GM21619 (cell line): ENCODE measurements around the gene CAPN10.

ENCODE experiments used
- ATAC-seq: cut with Tn5 transposase; IDR thresholded peaks from one replicate; pipeline ENCODE4 v1.9.1; 2021; ENCODE audit not compliant: unreplicated experiment

CAPN10 gene

DNA sequence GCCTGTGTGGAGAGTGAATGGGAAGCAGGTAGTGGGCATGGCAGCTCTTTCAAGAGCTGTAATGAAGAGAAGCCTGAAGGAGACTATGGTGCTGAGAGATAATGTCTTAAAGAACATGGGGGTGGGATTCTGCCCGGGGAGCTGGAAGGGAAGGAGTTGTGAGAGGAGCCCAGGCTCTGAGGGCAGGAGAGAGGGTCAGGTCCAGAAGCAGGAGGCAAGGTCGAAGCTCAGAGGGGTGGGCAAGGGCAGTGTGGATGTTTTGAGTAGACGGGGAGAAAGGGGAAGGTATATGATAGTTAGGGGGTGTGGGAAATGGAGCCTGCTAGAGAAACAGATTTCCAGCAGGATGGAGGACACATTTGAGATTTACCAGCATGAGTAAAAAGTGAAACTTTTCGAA, 2.1 kb downstream of the CAPN10 start:
- no peak for ATAC-seq

DNA sequence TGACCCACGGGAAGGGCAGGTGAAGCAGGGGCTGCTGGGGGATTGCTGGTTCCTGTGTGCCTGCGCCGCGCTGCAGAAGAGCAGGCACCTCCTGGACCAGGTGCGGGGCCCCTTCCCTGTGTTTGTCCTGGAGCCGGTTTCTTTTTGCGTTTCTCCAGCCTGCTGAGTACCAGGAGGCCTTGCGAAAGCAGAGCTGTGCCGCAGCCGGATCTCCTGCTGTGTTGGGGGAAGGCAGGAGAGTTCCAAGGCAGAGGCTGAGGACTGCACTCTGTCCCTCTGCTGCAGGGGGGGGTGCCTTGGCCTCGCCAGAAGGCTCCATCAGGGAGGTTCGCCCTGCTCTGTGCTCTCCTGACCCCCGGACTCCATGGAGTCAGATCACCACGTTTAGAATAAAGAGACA, 2.8 kb downstream of the CAPN10 start:
- ATAC-seq = no peak

DNA sequence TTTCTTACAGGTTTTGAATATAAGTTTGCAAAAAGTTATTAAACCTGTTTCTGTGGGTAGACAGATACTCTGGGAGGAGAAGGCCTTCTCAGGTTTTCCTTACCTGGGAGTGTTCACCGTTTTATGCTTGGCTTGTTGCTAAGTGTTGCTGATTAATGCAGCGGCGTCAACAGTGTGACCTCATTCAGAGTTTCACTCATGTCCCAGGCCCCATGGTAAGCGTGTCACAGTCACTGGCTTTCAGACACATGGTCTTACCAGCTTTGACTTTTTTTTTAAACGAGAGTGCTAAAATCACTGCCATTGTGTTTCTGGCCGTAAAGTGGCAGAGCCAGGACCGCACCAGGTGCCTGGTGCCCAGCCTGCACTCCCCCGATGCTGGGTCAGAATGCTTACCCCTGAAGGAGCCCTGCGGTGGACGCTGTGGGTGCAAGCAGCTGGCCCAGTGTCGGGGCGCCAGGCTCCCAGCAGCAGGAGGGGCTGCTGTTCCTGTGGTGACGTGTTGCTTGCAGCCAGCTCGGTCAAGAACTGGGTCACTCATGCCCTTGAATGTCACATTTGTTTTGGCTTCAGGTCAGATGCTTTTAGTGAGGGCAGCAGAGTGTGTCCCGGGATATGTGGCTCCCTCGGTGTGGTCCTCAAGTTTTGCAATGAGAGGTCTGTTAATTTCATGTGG, 3.5 kb downstream of the CAPN10 start:
- ATAC-seq = no peak

DNA sequence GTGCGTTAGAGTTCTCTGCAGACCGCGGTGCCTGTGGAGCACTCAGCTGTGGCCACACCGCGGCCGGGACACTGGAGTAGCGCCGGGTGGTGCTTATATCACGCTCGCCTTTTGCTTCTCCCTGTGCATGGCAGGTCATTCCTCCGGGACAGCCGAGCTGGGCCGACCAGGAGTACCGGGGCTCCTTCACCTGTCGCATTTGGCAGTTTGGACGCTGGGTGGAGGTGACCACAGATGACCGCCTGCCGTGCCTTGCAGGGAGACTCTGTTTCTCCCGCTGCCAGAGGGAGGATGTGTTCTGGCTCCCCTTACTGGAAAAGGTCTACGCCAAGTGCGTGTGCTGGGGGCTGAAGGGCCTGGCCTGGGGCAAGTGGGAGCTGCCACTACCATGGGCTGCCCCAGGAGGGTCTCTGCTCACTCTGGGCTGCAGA, 4.2 kb downstream of the CAPN10 start:
- no peak for ATAC-seq

DNA sequence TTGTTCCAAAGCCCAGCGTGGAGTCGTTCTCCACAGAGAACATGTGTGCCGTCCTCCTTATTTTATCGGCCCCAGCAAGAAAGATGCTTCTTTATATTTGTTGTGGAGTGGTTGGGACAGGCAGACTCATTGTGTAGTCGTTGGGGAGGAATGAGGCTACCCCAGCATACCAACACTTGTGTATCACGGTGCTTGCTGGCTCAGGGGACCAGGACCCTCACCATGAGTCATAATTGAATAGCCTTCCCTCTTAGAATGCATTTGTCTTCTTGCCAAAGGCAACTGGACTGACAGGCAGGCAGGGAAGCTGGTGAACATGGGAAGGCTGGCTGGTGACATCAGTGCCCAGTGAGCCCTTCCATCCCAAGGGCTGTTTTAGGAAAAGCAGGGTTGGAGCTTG, 4.7 kb downstream of the CAPN10 start:
- no peak for ATAC-seq

DNA sequence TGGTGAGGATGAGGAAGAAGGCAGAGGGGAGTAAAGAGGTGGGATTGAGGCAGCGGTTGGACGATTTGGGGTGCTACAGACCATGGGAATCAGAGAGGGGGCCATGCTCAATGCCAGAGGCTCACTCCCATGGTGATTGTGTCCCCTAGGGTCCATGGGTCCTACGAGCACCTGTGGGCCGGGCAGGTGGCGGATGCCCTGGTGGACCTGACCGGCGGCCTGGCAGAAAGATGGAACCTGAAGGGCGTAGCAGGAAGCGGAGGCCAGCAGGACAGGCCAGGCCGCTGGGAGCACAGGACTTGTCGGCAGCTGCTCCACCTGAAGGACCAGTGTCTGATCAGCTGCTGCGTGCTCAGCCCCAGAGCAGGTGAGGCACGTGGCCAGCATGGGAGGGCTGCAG, 5.2 kb downstream of the CAPN10 start:
- no peak for ATAC-seq

DNA sequence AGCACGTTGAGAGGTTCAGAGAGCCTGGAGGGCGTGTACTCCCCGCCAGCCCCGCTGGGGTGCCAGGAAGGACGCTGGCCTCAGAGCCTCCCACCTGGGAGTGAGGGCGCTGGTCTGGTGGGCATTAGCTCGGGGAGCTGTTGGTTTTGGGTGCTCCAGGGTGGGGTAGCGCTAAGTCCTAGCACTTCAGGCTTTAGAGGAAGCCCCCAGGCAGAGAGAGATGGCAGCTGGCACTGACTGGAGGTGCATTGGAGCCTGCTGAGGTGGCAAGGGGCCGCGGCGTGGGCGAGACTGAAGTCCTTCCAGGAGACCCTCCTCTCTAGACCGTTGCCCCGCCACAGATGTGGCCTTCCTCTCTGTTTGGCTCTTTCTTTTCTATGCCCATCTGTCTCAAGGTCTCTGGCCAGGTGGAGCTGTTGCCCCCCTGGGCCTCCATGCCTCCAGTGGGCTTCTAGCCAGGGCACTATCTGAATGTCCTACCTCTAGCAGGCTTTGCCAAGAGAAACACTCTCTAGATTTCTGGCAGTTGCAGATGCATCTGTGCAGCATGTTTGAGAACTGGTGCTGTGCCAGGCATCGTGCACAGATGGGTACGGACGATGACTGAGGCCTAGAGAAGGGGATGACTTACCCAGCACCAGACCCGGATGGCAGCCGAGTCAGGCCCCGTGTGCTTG, 6.6 kb downstream of the CAPN10 start:
- no peak for ATAC-seq

DNA sequence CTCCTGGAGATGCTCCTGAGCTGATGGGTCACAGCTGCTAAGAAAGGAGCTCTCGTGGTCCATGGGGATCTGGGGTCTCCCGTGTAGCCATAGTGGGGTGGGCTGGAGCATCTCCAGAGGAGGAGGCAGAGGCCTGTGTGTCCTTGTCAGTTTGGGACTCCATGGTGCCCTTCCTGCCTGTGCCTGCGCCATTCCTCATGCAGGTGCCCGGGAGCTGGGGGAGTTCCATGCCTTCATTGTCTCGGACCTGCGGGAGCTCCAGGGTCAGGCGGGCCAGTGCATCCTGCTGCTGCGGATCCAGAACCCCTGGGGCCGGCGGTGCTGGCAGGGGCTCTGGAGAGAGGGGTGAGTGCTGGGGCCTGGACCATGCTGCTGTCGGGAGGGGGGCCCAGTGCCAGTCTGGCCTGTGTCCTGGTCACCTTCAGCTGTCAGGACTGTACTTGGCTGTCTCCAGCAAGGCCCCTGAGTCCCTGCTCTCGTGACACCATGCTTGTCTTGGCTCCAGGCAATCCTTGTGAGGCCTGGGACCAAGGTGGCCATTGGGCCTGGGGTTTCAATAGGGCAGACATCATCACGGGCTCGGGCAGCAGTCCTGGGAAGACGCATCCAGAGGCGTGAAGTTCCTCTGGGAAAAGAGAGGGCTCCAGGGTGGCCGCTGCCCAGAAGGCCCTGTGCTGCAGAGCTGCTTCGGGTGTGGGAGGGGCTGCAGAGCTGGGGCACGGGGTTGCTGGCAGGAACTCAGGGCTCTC, 7.3 kb downstream of the CAPN10 start:
- ATAC-seq = no peak

DNA sequence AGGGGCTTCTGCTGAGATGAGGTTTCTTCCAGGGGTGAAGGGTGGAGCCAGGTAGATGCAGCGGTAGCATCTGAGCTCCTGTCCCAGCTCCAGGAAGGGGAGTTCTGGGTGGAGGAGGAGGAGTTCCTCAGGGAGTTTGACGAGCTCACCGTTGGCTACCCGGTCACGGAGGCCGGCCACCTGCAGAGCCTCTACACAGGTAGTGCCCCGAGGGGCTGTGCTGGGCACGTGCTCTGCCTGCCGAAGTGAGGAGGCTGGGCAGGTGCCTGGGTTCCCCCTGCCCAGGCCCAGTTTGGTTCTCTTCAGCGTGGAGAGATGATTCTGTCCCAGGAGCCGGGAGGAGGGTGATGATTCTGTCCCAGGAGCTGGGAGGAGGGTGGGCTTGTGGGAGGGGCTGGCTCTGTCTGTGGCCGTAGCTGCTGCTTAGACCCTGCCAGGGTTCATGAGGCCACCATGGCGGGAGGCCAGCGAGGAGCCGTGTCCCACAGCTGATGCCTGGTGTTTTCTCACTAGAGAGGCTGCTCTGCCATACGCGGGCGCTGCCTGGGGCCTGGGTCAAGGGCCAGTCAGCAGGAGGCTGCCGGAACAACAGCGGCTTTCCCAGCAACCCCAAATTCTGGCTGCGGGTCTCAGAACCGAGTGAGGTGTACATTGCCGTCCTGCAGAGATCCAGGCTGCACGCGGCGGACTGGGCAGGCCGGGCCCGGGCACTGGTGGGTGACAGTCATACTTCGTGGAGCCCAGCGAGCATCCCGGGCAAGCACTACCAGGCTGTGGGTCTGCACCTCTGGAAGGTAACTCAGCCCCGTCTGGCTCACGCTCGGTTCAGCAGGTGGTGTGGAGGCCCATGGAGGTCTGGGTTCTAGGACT, 8.2 kb downstream of the CAPN10 start:
- no peak for ATAC-seq

DNA sequence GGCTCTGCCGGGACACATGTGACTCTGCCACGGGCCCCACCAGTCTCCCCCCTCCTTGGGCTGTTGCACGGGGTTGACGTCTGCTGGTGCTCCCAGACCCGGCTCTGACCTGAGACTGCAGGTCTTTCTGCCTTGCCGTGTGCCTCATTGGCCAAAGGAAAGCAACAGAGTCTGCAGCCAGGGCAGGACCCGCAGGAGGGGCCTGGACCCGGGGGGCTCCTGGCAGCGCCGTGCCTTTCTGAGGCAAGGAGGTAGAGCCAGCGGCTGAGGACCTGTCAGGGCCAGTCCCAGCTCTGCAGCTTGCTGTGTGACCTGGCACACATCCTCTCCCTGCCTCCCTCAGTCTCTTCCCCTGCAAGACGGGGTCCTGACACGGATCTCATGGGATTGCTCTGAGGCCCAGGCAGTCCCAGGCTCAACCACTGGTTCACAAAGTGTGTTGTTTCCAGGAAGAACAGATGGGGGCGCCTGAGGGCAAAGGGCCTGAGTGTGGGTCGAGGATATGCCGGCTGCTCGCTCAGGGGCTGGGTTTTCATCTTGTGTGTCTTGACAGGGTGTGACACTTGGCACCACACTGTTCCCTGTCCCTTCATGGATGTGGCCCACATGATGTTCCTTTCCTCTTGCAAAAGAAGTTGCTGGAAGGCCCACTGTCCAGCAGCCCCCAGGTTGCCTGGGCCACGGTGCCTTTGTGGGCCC, 9.0 kb downstream of the CAPN10 start:
- ATAC-seq = no peak

DNA sequence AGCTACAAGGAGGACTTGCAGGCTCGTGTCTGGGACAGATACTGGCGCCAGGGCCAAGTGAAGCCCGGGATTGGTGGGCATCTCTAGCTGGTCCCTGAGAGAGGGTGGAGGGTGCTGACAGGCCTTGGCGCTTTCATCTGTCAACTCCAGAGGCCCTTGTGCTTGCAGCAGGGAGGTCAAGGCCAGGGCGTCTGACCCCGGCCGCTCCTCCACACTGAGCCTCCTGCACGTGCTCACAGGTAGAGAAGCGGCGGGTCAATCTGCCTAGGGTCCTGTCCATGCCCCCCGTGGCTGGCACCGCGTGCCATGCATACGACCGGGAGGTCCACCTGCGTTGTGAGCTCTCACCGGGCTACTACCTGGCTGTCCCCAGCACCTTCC, 9.5 kb downstream of the CAPN10 start:
- no peak for ATAC-seq

DNA sequence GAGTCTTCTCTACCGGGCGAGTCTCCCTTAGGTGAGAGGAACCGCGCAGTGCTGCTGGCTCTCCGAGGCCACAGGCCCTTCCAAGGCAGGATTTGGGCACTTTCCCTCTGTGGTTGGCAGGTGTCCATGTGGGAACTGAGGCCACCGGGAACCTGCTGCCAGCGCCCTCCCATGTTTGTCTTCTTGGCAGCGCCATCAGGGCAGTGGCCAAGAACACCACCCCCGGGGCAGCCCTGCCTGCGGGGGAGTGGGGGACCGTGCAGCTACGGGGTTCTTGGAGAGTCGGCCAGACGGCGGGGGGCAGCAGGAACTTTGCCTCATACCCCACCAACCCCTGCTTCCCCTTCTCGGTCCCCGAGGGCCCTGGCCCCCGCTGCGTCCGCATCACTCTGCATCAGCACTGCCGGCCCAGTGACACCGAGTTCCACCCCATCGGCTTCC, 10.0 kb downstream of the CAPN10 start:
- ATAC-seq = no peak

DNA sequence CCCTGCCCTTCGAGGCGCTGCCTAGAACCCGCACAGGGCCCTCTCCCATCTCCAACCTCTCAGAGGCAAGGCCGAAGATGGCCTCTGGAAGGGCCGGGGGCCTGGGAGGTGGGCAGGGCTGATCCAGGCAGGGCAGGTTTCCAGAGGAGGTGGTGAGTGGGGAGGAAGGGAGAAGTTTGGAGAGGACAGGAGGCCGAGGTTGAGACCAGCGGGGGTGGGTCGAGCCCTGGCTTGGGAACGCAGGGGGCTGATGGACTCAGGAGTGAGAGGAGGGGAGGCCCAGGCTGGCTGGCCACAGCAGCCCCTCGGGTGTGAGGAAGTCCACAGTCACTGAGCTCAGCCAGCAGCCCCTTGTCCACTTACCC, 10.5 kb downstream of the CAPN10 start:
- no peak for ATAC-seq

DNA sequence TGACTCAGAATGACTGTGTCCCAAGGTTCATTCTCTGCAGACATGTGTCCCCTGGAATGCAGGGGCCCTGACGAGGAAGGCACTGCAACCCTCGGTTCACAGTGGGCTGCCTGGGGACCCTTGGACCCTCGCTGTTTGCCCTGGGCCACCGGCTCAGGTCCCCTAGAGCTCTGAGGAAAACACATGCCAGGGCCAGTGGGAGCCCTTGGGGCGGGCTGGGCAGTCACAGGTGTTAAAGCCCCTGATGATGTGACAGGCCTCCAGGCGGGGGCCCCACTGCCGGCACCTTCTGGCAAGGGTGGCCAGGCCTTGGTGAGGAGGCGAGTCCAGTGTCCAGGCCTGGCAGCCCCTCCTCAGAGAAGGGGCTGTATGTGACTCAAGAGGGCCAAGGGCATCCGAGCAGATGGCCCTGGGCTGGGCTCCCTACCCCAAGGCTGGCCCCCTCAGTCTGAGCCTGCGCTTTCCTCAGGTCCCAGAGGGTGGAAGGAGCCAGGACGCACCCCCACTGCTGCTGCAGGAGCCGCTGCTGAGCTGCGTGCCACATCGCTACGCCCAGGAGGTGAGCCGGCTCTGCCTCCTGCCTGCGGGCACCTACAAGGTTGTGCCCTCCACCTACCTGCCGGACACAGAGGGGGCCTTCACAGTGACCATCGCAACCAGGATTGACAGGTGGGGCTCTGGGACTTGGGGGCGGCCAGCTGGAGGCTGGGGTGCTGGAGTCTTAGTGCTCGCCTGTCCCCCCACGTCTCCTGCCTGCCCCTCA, 11.1 kb downstream of the CAPN10 start:
- ATAC-seq = no peak

DNA sequence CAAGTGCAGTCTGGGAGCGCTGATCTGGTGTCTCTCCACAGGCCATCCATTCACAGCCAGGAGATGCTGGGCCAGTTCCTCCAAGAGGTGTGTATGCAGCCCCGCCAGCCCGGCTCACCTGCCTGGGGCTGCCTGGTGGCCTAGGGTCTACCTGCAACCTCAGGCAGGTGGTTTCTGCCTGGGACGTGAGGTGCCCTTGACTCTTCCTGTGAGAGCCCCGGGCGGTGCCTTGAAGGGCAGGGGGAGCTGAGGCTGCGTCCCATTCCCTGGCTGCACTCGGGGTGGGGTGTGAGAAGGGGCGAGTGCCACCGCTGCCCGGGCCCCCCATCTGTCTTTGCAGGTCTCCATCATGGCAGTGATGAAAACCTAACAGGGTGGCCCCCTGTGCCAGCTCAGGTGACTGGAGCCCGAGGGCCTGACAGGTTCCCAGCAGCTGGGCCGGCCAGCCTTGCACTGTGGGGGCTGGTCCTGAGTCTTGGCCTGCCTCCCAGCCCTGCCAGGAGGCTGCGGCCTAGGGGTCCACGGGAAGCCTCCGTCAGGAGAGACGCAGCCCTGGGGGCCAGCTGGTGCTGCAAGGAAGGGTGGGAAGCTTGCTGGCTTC, 11.9 kb downstream of the CAPN10 start:
- ATAC-seq = no peak

DNA sequence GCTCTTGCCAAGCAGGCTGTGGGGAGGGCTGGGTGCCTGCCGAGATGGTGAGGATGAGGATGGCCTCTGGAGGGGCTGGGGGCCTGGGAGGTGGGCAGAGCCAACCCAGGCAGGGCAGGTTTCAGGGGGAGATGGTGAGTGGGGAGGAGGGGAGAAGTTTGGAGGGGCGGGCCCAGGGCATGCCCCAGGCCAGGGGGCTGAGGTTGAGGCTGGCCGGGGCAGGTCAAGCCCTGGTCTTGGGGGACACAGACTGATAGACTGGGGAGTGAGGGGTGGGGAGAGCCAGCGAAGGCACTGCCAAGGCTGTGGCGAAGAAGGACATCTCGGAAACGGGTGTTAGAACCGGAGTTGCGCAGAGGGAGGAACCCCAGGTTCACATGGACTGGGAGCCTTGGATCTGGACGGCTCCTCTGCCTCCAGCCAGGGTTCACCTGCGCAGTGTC, 12.6 kb downstream of the CAPN10 start:
- no peak for ATAC-seq

DNA sequence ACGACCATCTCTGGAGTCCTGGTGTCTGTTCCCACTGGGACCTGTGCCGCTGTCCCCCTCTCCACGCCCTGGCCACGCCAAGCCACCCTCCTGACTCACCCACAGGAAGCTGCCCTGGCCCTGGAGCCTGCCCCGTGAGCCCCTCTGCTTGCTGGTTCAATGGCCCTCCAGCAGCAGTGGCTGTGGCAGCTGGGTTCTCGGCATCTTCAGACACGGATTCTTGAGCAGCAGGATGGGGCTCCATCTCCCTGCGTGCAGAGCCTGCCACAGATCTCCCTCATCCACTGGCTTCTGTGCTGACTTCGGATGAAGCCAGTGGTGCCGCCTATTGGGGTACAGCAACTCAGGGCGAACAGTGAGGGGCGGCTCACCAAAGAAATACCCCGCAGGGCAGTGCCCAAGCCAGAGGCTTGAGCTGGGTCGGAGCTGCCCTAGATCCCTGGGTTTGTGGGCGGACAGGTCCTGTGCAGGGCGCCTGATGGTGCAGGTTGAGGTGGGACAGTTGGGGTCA, 14.0 kb downstream of the CAPN10 start:
- ATAC-seq = no peak

DNA sequence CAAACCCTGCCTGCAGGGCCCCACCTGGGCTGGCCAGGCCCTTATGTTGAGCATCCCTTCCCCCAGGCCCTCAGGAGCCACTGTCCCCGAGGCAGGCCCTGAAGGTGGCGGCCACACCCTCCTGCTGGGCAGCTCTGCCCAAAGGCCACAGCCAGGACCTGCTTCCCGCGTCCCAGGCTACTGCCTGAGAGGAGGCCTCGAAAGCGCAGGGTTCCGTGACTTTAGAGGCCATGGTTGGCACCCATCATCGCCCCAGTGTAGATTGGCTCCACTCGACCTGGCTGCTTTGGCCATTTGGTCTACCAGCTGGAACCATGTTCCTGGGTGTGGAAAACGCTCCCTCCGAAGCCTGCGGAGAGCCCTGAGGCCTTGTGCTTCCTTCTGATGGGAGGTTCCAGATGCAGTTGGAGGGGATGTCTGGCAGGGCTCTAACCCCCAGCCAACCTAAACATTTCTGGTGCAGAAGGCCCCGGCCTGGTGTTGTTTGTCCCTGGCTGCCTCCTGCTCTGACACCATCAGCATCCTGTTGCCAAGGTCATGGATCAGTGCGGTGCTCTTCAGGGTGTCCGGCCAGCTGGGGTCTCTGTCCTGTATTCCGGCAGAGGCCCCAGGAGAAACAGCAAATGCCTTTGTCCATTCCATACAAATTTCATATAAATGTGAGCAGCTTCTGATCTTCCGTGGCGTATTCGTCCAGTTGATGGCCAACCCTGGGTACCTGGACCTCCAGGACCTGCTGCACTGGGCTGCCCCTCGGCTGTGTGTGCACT, 14.7 kb downstream of the CAPN10 start:
- ATAC-seq = no peak

DNA sequence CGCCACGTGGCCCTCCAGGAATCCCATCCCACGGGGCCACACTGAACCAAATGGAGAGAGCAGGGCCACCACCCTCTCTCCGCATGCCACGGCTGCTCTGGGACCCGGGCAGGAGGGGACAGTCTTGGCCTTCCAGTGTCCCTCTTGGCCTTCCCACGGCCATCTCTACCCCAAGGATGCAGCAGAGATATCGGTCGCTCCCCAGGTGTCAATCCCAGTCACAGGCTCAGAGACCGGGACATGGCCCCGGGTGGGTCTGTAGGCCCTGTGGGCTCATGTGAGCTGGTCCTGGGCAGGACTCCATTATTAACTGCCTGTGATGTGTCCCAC, 15.3 kb downstream of the CAPN10 start:
- ATAC-seq = no peak
